SK-N-SH treated with all-trans-retinoic acid at 6 μM for 48 hours (cell line): ENCODE data around the gene TUT1.

Source experiments
- ATAC-seq: fragments of 200-7000 bp; cut with Tn5 transposase; 3 replicates; pipeline ENCODE4 v1.9.1; 2020; ENCODE audit warnings: mild to moderate bottlenecking, moderate library complexity
- ARNTL ChIP-seq: fragments of 450-650 bp; formaldehyde crosslinking; IDR thresholded peaks from 2 replicates; pipeline ENCODE4 v1.5.0; 2020; ENCODE audit warnings: low read depth, mild to moderate bottlenecking, moderate library complexity, borderline replicate concordance
- CREB5 ChIP-seq: fragments of 250-450 bp; sonication (Bioruptor Pico); IDR thresholded peaks from 2 replicates; pipeline ENCODE4 v1.5.1; 2020; ENCODE audit warnings: low read depth, mild to moderate bottlenecking, moderate library complexity
- CSRNP3 ChIP-seq: fragments of 250-450 bp; sonication (Bioruptor Pico); IDR thresholded peaks from 2 replicates; pipeline ENCODE4 v1.5.1; 2021; ENCODE audit warnings: mild to moderate bottlenecking, moderate library complexity
- ESRRG ChIP-seq: fragments of 250-450 bp; sonication (Bioruptor Pico); IDR thresholded peaks from 2 replicates; pipeline ENCODE4 v1.6.1; 2021; ENCODE audit warnings: mild to moderate bottlenecking
- ISL1 ChIP-seq: fragments of 250-450 bp; sonication (Bioruptor Pico); IDR thresholded peaks from 2 replicates; pipeline ENCODE4 v2.1.2; 2022; ENCODE audit warnings: mild to moderate bottlenecking, moderate library complexity
- POU6F1 ChIP-seq: fragments of 250-450 bp; sonication (Bioruptor Pico); IDR thresholded peaks from 2 replicates; pipeline ENCODE4 v1.8.0; 2021; ENCODE audit warnings: low read depth, mild to moderate bottlenecking, moderate library complexity, borderline replicate concordance
- PPARA ChIP-seq: fragments of 250-450 bp; sonication (Bioruptor Pico); IDR thresholded peaks from 2 replicates; pipeline ENCODE4 v1.5.0; 2020; ENCODE audit warnings: mild to moderate bottlenecking, borderline replicate concordance
- RARB ChIP-seq: fragments of 250-450 bp; sonication (Bioruptor Pico); IDR thresholded peaks from 2 replicates; pipeline ENCODE4 v1.8.0; 2021; ENCODE audit warnings: mild to moderate bottlenecking, moderate library complexity
- TOX ChIP-seq: fragments of 250-450 bp; sonication (Bioruptor Pico); IDR thresholded peaks from 2 replicates; pipeline ENCODE4 v1.8.0; 2021; ENCODE audit warnings: mild to moderate bottlenecking, moderate library complexity, borderline replicate concordance
- ZFP3 ChIP-seq: fragments of 250-450 bp; sonication (Bioruptor Pico); IDR thresholded peaks from 2 replicates; pipeline ENCODE4 v1.5.0; 2020; ENCODE audit warnings: mild to moderate bottlenecking, moderate library complexity
- ZFP30 ChIP-seq: fragments of 450-650 bp; formaldehyde crosslinking; IDR thresholded peaks from 2 replicates; pipeline ENCODE4 v1.5.0; 2022; ENCODE audit warnings: mild to moderate bottlenecking, moderate library complexity

The TUT1 gene

GRCh38 chr11:62535802-62536201 is 55.5 kb downstream of the TUT1 start (continued):
- no peak for TF ChIP-seq CREB5 (CRISPR knock-in tag)
- TF ChIP-seq PPARA (CRISPR knock-in tag), result no peak
- TF ChIP-seq ESRRG (CRISPR knock-in tag), result no peak
- TF ChIP-seq ZFP3 (CRISPR knock-in tag), result no peak
- TF ChIP-seq RARB, result no peak

- no peak for ATAC-seq
- no peak for TF ChIP-seq CSRNP3 (CRISPR knock-in tag)
- TF ChIP-seq ZFP3 (CRISPR knock-in tag), result no peak
- no peak for TF ChIP-seq ARNTL (CRISPR knock-in tag)
- no peak for TF ChIP-seq PPARA (CRISPR knock-in tag)
- TF ChIP-seq RARB, result no peak
- no peak for TF ChIP-seq ISL1 (CRISPR knock-in tag)
These were observed 56.4 kb downstream of the TUT1 start for GRCh38 chr11:62534779-62535545.

GRCh38 chr11:62532096-62532495 is 59.2 kb downstream of the TUT1 start:
- TF ChIP-seq ZFP3 (CRISPR knock-in tag) (no peak), RARB (no peak), TOX (CRISPR knock-in tag) (no peak), ZFP30 (CRISPR knock-in tag) (no peak), ARNTL (CRISPR knock-in tag) (no peak), POU6F1 (CRISPR knock-in tag) (no peak), CREB5 (CRISPR knock-in tag) (no peak)
- TF ChIP-seq, all 23 proteins: peak for 0
- no peak for ATAC-seq
